ENCODE measurements around the gene GREB1L. TPM values are rescaled to one million over a fixed set of nuclear protein-coding genes. Genes with fewer than 3 reads are reported as not detected.

Gene GREB1L
- total and polyA plus RNA-seq, 2 of the 13 experiments (the other 11 are each of a cell fraction or from before 2014, with no cell fraction given), result 0.17 to 0.66 TPM

GRCh38 chr18:21303445-21303844, 61.4 kb downstream of the GREB1L start:
- Histone ChIP-seq H3K4me3 (replicated peaks in 1 of 3; ENCODE audit: insufficient read depth in 1 of 3, low read depth in 2 of 3, low read length in 3 of 3) (no peak overlapping the region), H3K9ac (ENCODE audit: insufficient read depth, low read depth, low read length) (no peak overlapping the region), H3K9me3 (ENCODE audit: low read length) (no peaks in the 10 kb centered on the region), H3K36me3 (replicated peaks in 1 of 2; ENCODE audit: control insufficient read depth in 1 of 2, insufficient read depth in 2 of 2, low read length in 2 of 2) (no peaks in the 10 kb centered on the region), H3K79me2 (ENCODE audit: insufficient read depth, low read length) (no peaks in the 10 kb centered on the region), H2AFZ (ENCODE audit: low read length) (no peak overlapping the region), H3K4me2 (ENCODE audit: low read depth, low read length) (no peak overlapping the region), H4K20me1 (ENCODE audit: insufficient read depth, low read length) (no peaks in the 10 kb centered on the region), H3K27ac (ENCODE audit: extremely low read length, insufficient read depth, low read length) (no peak overlapping the region), H3K4me1 (ENCODE audit: insufficient read depth, low read length) (no peaks in the 10 kb centered on the region), H3K27me3 (ENCODE audit: control insufficient read depth in 1 of 2, insufficient read depth in 2 of 2, low read length in 2 of 2) (no peaks in the 10 kb centered on the region)
- intact Hi-C loops (cut with micrococcal nuclease; ENCODE audit: unreplicated experiment), result no loop called here
- in situ Hi-C loops (cut with HindIII; ENCODE audit: extremely low pct_ligation_motif_present, low pct_unique_long_range_greater_than_20kb), result no loop called here
- BruUV-seq (replicated peaks), result no TSS peak
- ATAC-seq (no peak), DNase-seq (ENCODE audit: low spot score) (no peak), FAIRE-seq (no peak)
- 10% methylated on average over 5 of the region's 5 CpGs for WGBS (ENCODE audit: low lambda C conversion rate)
- ChIA-PET POLR2A (no interaction called here), CTCF (ENCODE audit: low intra/inter-chr PET ratio, low total read pairs) (no interaction called here)
- TF ChIP-seq LCORL (IDR thresholded peaks at IDR 0.05), result no peak
- no peak for TF ChIP-seq LCORL (CRISPR knock-in tag; IDR thresholded peaks at IDR 0.05)
- TF ChIP-seq ZNF558 (CRISPR knock-in tag; IDR thresholded peaks at IDR 0.05; ENCODE audit: borderline replicate concordance), result no peak

DNA sequence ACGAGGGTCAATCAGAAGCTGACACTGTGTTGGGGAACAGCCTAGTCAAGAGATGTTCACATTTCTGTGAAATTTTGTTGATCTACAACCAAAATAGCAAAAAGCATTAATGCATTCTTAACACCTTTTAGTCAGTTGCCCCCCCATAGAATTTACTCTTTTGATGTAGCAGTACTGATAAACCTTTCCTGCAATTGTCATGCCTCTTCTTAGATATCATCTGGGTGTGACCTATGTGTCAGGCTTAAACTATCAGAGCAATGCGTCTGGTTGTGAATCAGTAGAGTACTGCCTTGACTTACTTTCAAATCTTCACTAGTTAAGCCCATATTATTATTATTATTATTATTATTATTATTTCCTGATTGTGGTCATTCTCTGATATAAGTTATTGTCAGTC, 61.9 kb downstream of the GREB1L start:
- in situ Hi-C loops (cut with HindIII; ENCODE audit: extremely low pct_ligation_motif_present, low pct_unique_long_range_greater_than_20kb), result no loop called here
- Histone ChIP-seq H3K9me3 (ENCODE audit: low read length) (no peaks in the 10 kb centered on the region), H3K4me2 (ENCODE audit: low read depth, low read length) (no peak overlapping the region), H3K4me3 (replicated peaks in 1 of 3; ENCODE audit: insufficient read depth in 1 of 3, low read depth in 2 of 3, low read length in 3 of 3) (no peak overlapping the region), H3K9ac (ENCODE audit: insufficient read depth, low read depth, low read length) (no peak overlapping the region), H4K20me1 (ENCODE audit: insufficient read depth, low read length) (no peaks in the 10 kb centered on the region), H3K79me2 (ENCODE audit: insufficient read depth, low read length) (no peaks in the 10 kb centered on the region), H2AFZ (ENCODE audit: low read length) (no peak overlapping the region), H3K36me3 (replicated peaks in 1 of 2; ENCODE audit: control insufficient read depth in 1 of 2, insufficient read depth in 2 of 2, low read length in 2 of 2) (no peaks in the 10 kb centered on the region), H3K27me3 (ENCODE audit: control insufficient read depth in 1 of 2, insufficient read depth in 2 of 2, low read length in 2 of 2) (no peaks in the 10 kb centered on the region), H3K27ac (ENCODE audit: extremely low read length, insufficient read depth, low read length) (no peak overlapping the region), H3K4me1 (ENCODE audit: insufficient read depth, low read length) (no peaks in the 10 kb centered on the region)
- 2% methylated on average over 2 of the region's 2 CpGs for WGBS (ENCODE audit: low lambda C conversion rate)
- DNase-seq (ENCODE audit: low spot score) (no peak), FAIRE-seq (no peak), ATAC-seq (no peak)
- TF ChIP-seq, protein P1, sequence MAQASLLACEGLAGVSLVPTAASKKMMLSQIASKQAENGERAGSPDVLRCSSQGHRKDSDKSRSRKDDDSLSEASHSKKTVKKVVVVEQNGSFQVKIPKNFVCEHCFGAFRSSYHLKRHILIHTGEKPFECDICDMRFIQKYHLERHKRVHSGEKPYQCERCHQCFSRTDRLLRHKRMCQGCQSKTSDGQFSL (CRISPR knock-in tag; IDR thresholded peaks at IDR 0.05), result no peak
- no TSS peak for BruUV-seq (replicated peaks)
- ChIA-PET POLR2A (no interaction called here), CTCF (ENCODE audit: low intra/inter-chr PET ratio, low total read pairs) (no interaction called here)
- intact Hi-C loops (cut with micrococcal nuclease; ENCODE audit: unreplicated experiment), result no loop called here

Data from HepG2 (cell line).